HuH-7 (cell line): ENCODE results near the gene MGARP.

ENCODE experiments used
- DNase-seq: peaks from one replicate; pipeline ENCODE4 v3.0.0; 2011; ENCODE audit warnings: low spot score

MGARP gene

DNA sequence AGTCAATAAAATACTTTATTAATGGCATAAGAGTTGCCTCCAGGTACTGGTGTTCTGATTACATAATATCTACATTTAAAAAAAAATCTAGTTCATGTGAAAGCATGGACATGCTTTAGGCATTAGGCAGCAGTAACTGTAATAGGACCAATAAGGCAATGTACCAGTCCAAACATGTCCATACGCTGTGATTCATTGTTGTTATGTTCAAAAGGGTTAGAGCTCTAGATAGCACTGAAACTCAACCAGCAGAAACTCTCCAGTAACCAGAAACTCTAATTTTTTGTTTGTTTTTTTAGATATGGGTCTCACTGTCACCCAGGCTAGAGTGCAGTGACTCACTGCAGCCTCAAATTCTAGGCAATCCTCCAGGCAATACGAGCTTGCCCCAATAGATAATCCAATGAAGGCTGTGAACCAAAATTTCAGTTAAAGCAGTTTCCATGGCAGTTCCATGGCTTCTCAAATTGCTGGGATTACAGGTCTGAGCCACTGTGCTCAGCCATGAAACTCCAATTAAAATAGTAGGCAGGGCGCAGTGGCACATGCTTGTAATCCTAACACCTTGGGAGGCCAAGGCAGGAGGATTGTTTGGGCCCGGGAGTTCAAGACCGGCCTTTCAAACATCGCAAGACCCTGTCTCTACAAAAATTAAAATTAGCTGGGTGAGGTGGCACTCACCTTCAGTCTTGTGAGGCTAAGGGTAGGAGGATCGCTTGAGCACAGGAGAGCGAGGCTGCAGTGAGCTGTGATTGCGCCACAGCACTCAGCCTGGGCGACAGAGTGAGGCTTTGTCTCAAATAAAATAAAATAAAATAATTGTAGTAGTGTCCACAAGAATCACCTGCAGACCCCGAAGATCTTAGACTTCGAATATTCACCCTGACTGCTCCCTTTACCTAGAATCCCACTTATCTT lies 36.3 kb downstream of the MGARP start:
- DNase-seq = no peak

DNA sequence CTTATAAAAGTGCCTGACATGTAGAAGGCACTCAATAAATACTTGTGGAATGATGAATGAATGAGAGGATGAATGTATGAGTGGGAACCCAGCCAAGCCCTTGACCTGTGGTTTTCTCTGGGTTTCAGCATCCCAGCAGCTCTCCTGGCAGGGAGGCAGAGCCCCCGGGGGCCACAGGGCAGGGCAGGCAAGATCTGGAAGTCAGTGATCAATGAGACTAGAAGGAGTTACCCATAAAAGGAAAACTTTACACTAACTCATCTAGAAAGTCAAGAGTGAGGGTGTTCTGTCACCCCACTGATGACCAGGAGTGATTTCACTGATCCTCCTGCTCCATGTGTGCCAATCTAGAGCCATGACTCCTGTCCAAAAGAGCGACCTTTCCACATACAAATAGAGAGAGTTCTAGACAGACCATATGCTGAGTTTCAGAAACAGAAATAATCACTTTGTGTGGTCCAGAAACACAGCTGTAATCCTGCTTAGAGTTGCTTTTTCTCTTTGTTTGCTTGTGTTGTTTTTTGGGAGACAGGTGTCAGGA lies 37.4 kb downstream of the MGARP start:
- DNase-seq = no peak

DNA sequence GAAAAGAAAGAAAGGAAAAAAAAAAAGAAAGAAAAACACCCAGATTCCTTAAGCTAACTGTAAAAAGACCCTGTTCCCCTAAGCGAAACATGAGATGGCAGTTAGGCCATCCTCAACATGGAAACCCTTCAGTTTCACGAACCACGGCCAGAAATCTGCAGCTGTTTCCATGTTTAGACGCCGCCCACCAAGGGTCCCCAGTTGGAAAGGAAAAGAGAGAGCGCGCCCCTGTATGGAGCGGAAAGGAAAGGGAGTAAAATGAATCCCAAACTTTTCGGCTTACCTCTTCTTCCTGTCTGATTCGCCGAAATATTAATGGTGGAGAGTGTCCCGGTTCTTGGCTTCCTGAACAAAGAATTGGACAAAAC lies 38.3 kb downstream of the MGARP start:
- no peak for DNase-seq

DNA sequence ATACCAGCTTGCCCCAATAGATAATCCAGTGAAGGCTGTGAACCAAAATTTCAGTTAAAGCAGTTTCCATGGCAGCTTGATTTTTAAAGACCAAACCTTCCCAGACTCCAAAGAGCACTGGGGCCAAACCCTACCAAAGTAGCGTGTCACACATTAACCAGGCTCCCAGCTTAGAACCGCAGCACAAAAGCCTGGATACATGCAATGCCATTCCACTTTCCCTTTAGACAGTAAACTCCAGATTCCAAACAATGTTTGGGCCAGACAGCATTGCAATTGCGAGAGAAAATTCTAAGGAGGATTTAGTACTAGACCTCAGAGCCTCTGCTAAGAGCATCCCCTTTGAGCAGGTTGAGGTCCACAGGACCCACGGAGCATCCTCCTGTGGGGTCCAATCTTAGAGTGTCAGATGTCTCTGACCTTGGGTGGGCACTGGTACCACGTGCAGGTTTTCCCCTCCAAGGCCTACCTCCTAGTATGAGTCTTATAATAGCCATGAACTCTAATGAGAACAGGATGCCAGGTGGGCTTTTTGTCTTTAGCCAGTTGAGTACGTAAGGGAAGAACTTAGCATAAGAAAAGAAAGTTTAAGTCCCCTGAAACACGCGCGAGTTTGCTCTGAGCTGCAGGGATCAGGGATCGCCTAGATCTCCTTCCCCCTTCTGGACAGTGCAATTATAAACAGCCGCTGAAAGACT lies 38.8 kb downstream of the MGARP start:
- DNase-seq = no peak

DNA sequence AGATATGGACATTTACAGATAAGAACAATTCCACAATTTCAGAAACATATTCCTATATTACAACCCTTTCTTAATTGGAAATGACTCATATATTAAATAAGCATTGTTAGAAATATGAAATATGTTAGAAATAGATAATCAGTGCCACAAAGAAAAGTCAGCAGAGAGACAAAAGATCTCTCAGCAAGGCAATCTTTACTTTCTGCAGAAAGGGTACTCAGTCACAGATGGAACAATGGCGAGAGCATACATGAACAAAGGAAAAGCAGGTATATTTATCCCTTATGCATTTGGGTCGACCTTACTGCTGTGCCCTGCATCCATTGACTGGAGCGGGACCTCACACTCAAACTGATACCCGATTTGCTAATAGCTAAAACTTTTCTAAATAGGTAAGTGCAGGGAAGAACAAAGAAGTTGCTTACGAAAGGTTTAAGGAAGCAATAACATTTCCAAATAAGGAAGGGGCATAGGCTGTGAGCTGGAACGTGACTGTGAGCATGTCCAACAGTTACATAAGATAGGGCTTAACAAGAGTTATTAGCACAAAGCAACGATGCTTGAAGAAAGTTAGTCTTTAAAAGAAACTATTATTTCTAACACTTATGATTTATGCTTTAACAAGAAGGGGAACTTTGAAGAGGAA lies 40.8 kb downstream of the MGARP start:
- no peak for DNase-seq

DNA sequence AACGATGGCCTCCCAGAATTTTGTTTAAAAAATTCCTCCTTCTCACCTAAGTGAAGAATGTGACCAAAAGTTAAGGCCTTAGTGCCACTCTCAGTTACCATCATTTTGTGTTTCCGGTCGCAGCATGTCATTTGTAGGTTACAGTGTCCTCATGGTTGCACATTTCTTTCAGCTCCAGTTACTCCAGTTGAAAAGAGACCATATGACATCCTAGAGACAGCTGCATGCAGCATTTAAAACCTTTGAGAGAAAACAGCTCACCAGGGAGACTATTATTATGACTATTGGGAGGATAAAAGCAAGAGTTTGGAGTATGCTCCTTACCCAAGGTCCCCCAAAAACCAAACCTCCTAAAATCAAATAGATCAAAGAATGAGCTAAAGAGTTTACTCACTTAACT lies 45.8 kb downstream of the MGARP start:
- DNase-seq = no peak

DNA sequence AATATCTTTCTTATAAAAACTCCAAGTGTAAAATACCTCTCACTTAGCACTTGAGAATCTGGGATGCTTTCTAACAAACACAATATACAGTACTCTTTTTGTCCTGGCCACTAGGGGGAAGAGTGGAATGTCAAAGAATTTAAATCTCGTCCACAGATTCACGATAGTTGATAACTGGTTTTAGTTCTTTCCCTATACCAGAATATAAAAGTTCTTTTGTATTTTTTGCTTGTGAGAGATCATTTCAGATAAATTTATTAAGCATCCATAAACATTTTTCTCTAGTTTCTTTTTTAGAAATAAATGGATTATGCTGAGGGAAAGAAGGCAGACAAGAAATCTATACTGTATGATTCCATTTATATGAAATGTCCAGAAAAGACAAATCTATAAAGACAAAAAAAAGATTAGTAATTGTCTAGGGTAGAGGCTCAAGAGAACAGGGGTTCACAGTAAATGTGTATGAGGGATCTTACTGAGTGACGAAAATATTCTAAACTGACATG lies 50.4 kb downstream of the MGARP start:
- peak; percentile 37 for DNase-seq

DNA sequence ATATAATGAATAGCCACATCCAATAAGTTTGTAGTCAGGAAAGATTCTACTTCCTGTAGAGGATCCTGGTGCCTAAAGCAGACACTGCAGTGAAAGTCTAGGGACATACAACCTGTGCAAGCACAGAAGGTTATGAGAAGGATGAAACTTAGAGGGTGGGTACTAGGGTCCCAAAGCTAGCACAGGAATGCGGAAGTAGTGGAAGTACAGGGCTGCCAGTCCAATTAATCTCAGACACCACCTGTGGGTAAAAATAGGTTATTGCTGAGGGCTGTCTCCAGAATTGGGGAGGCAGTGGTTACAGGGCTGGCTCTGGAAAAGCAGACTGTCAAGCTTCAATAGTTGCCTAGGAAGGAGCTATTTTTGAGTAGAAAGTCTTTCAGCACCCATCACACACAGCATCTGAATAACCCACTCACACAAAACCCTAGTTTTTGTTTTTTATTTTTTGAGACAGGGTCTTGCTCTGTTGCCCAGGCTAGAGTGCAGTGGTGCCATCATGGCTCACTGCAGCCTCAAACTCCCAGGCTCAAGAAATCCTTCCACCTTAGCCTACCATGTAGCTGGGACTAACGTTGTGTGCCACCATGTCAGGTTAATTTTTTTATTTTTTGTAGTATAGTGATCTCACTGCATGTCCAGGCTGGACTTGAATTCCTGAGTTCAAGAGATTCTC lies 52.2 kb downstream of the MGARP start:
- peak; percentile 24 for DNase-seq

DNA sequence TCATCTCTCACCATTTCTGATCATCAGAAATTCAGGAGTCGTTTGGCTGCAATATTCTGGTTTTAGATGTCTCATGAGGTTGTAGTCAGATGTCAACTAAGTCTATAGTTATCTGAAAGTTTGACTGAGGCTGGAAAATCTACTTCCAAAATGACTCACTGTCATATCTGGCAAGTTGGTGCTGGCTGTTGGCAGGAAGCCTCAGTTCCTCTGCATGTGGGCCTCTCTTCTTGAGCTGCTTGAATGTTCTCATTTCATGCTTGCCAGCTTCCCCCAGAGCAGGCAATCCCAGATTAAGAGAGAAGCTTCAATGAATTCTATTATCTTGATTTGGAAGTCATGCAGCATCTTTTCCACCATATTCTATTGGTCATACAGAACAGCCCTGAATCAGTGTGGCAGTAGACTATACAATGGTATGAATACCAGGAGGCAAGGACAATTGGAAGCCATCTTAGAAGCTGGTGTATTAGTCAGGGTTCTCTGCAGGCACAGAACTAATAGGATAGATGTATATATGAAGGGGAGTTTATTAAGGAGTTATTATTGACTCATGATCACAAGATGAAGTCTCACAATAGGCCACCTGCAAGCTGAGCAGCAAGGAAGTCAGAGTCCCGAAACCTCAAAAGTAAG lies 56.2 kb downstream of the MGARP start:
- no peak for DNase-seq

DNA sequence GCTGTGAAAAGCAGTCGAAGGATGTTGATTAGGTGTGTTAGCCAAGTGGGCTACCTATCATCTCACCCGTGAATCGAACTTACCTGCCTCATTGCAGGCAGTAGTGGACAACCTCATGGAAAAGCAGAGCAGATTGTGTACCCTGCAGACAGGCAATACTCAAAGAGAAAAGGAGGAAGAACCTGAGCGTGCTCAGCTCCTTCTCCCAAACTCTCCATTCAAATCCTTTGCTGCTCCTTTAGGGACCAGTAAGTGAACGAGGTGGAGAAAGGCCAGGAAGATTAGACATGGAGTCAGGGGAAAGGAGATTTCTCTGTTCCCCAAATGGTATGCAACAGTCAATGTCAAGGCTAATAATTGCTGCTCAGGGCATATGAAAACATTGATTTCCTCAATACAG lies 57.8 kb downstream of the MGARP start:
- DNase-seq = no peak

DNA sequence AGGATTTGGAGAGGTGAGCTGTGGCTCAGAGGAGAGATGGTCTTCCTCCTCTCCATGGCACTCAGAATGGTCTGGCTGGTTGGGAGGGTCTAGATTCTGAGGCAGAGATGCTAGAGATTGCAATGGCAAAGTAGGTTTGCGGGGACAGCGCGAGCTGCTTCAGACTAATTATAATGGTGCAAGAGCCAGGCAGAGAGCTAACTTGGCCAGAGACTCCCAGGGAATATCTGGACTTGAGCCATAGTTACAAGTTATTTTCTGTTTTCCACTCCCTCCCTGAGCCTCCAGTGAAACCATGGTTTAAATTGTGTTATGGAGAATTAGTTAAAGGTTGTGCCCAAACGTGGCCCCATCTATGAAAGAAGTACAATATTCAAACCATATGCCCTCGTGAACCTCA lies 58.3 kb downstream of the MGARP start:
- DNase-seq = no peak

DNA sequence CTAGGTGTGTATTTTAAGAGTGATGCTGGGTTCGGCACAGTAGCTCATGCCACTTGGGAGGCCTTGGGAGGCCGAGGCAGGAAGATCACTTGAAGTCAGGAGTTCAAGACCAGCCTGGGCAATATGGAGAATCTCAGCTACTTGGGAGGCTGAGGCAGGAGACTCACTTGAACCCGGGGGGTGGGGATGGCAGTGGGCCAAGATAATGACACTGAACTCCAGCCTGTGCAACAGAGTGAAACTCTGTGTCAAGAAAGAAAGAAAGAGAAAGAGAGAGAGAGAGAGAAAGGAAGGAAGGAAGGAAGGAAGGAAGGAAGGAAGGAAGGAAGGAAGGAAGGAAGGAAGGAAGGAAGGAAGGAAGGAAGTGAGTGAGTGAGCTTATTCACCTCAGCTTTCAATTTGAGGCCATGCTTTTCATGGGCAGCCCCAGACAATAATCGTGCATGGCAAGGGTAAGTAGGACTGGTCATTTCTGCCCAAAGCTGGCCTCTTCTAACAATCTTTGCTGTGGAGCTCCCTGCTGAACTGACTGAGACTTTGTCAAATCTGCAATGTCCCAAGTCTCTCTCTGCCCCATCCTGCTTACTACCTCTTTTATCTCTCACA lies 60.5 kb downstream of the MGARP start:
- DNase-seq = no peak
